ENCODE measurements around the gene TXNDC15. TPM values are rescaled to one million over a fixed set of nuclear protein-coding genes. Genes with fewer than 3 reads are reported as not detected.
"Not testable (repeated sequence)": the region's sequence is repeated elsewhere in the genome, so short reads cannot be mapped to it uniquely, and the experiment has no call there.

Gene TXNDC15
- polyA plus RNA-seq (ENCODE audit: insufficient read length in 4 of 4): 10 to 100 TPM; 73.3 to 91.3 (median 80.4) TPM

GRCh38 chr5:134873987-134874830 lies at the start of gene TXNDC15:
Gene TXNDC15, plus strand, starts transcription at chr5:134874371. Its CDS starts 57 bp downstream, at chr5:134874428.
- peak; percentile 66 to 82 (median 78) for DNase-seq (ENCODE audit: low read depth in 4 of 4, low spot score in 2 of 4)

GRCh38 chr5:134824681-134825080 lies 49.5 kb upstream of the TXNDC15 start:
- DNase-seq (ENCODE audit: low read depth in 4 of 4, low spot score in 2 of 4): no peak

GRCh38 chr5:134825212-134825611 lies 49.0 kb upstream of the TXNDC15 start:
- no peak for DNase-seq (ENCODE audit: low read depth in 4 of 4, low spot score in 2 of 4)

- DNase-seq (ENCODE audit: low read depth in 4 of 4, low spot score in 2 of 4): no peak
Observed at GRCh38 chr5:134833340-134834032, 40.7 kb upstream of the TXNDC15 start.

- DNase-seq (ENCODE audit: low read depth in 4 of 4, low spot score in 2 of 4): no peak
Observed at GRCh38 chr5:134835623-134836022, 38.5 kb upstream of the TXNDC15 start.

- DNase-seq (ENCODE audit: low read depth in 4 of 4, low spot score in 2 of 4): no peak
Observed at GRCh38 chr5:134837530-134838181, 36.5 kb upstream of the TXNDC15 start.

- DNase-seq (ENCODE audit: low read depth in 4 of 4, low spot score in 2 of 4): not testable (repeated sequence)
Observed at GRCh38 chr5:134838361-134838760, 35.8 kb upstream of the TXNDC15 start.

GRCh38 chr5:134840811-134841210 lies 33.4 kb upstream of the TXNDC15 start:
- no peak for DNase-seq (ENCODE audit: low read depth in 4 of 4, low spot score in 2 of 4)

- no peak for DNase-seq (ENCODE audit: low read depth in 4 of 4, low spot score in 2 of 4)
Observed at GRCh38 chr5:134844252-134844651, 29.9 kb upstream of the TXNDC15 start.

- DNase-seq (ENCODE audit: low read depth in 4 of 4, low spot score in 2 of 4): no peak
Observed at GRCh38 chr5:134845335-134845851, 28.8 kb upstream of the TXNDC15 start.

- DNase-seq (ENCODE audit: low read depth in 4 of 4, low spot score in 2 of 4): peak; percentile 86 to 94 (median 88)
Observed at GRCh38 chr5:134845852-134846640, 28.1 kb upstream of the TXNDC15 start, which contains the start of gene C5orf24. Gene C5orf24, plus strand, starts transcription at chr5:134845968. Its CDS starts 8,933 bp downstream, at chr5:134854901.

- peak in 3 of 4 donors; percentile 20 to 32 (median 27) for DNase-seq (ENCODE audit: low read depth in 4 of 4, low spot score in 2 of 4)
Observed at GRCh38 chr5:134846641-134846960, 27.6 kb upstream of the TXNDC15 start.

GRCh38 chr5:134849434-134849933 lies 24.7 kb upstream of the TXNDC15 start:
- not testable (repeated sequence) for DNase-seq (ENCODE audit: low read depth in 4 of 4, low spot score in 2 of 4)

- DNase-seq (ENCODE audit: low read depth in 4 of 4, low spot score in 2 of 4): no peak
Observed at GRCh38 chr5:134851307-134851923, 22.8 kb upstream of the TXNDC15 start.

- not testable (repeated sequence) for DNase-seq (ENCODE audit: low read depth in 4 of 4, low spot score in 2 of 4)
Observed at GRCh38 chr5:134856465-134856864, 17.7 kb upstream of the TXNDC15 start.

- no peak for DNase-seq (ENCODE audit: low read depth in 4 of 4, low spot score in 2 of 4)
Observed at GRCh38 chr5:134857401-134857800, 16.8 kb upstream of the TXNDC15 start.

- DNase-seq (ENCODE audit: low read depth in 4 of 4, low spot score in 2 of 4): no peak
Observed at GRCh38 chr5:134864707-134865106, 9.5 kb upstream of the TXNDC15 start.

- no peak for DNase-seq (ENCODE audit: low read depth in 4 of 4, low spot score in 2 of 4)
Observed at GRCh38 chr5:134873494-134873893, 677 bp upstream of the TXNDC15 start.
